ENCODE results near the gene ZSCAN10. TPM values are rescaled to one million over a fixed set of nuclear protein-coding genes. Genes with fewer than 3 reads are reported as not detected.

ZSCAN10 gene
- total and polyA plus RNA-seq, 2 of the 13 experiments (the other 11 are each of a cell fraction or from before 2014, with no cell fraction given) = not detected

GRCh38 chr16:3112058-3112880, 13.2 kb upstream of the ZSCAN10 start, which contains the start of gene ZNF205 (continued):
- peak; percentile 76; the same call in 1 of the 2 replicates for TF ChIP-seq HINFP (CRISPR knock-in tag; IDR thresholded peaks at IDR 0.05; ENCODE audit: low read depth)
- TF ChIP-seq PHB2 (IDR thresholded peaks at IDR 0.05; ENCODE audit: partially characterized antibody) = no peak
- TF ChIP-seq ZNF468 (CRISPR knock-in tag; IDR thresholded peaks at IDR 0.05) = no peak
- no peak for TF ChIP-seq ZNF337 (CRISPR knock-in tag; IDR thresholded peaks at IDR 0.05; ENCODE audit: borderline replicate concordance, low read depth)
- no peak for TF ChIP-seq ZBTB1 (CRISPR knock-in tag; IDR thresholded peaks at IDR 0.05; ENCODE audit: borderline replicate concordance)
- no peak for TF ChIP-seq NPAS2 (CRISPR knock-in tag; IDR thresholded peaks at IDR 0.05; ENCODE audit: borderline replicate concordance)
- peak; percentile 73 for TF ChIP-seq ATF7-NPFF (CRISPR knock-in tag; IDR thresholded peaks at IDR 0.05; ENCODE audit: low read depth)
- no peak for TF ChIP-seq TFE3 (CRISPR knock-in tag; IDR thresholded peaks at IDR 0.05)
- TF ChIP-seq MTF1 (CRISPR knock-in tag; IDR thresholded peaks at IDR 0.05) = no peak
- TF ChIP-seq U2AF1 (optimal IDR thresholded peaks at IDR 0.05; ENCODE audit: low read depth, low read length) = no peak
- TF ChIP-seq ZNF205 (CRISPR knock-in tag; IDR thresholded peaks at IDR 0.05) = no peak; the same call in 1 of the 2 replicates
- TF ChIP-seq ZNF33A (CRISPR knock-in tag; IDR thresholded peaks at IDR 0.05; ENCODE audit: borderline replicate concordance) = no peak
- 0 out of 2 replicates have a peak, but pooled peaks have one; percentile 29 for TF ChIP-seq RFX3 (CRISPR knock-in tag; IDR thresholded peaks at IDR 0.05)
- peak; percentile 88 for TF ChIP-seq SIN3B (IDR thresholded peaks at IDR 0.05; ENCODE audit: low read length)
- TF ChIP-seq ZBTB46 (CRISPR knock-in tag; IDR thresholded peaks at IDR 0.05; ENCODE audit: borderline replicate concordance) = no peak
- TF ChIP-seq NCOA1 (CRISPR knock-in tag; IDR thresholded peaks at IDR 0.05) = no peak
- TF ChIP-seq SRY (CRISPR knock-in tag; IDR thresholded peaks at IDR 0.05) = 0 out of 2 replicates have a peak, but pooled peaks have one; percentile 70
- no peak for TF ChIP-seq GLMP (CRISPR knock-in tag; IDR thresholded peaks at IDR 0.05; ENCODE audit: borderline replicate concordance)
- no peak for TF ChIP-seq CREBL2 (CRISPR knock-in tag; IDR thresholded peaks at IDR 0.05; ENCODE audit: borderline replicate concordance)
- peak; percentile 78; the same call in 1 of the 2 replicates for TF ChIP-seq ATF2 (CRISPR knock-in tag; IDR thresholded peaks at IDR 0.05)
